GM12878 (cell line): ENCODE measurements around the gene SIN3A. TPM values are rescaled to one million over a fixed set of nuclear protein-coding genes. Genes with fewer than 3 reads are reported as not detected.
A peak's percentile ranks its signal among the peaks of the same experiment; 100 is the strongest.
"Not testable (repeated sequence)": the region's sequence is repeated elsewhere in the genome, so short reads cannot be mapped to it uniquely, and the experiment has no call there.

Experiments
- ATAC-seq: fragments of 200-7000 bp; cut with Tn5 transposase; 3 replicates; pipeline ENCODE4 v1.9.1; 2020; ENCODE audit warnings: mild to moderate bottlenecking, moderate library complexity
- BruUV-seq: library from RNA; stranded (reverse); fragments of 400-500 nt; replicated peaks from 2 replicates; lab custom pipeline; 2021; lab: Mats Ljungman, UMichigan
- CTCF ChIA-PET: fragments of 300-600 bp; sonication (Branson Sonifier 250); formaldehyde crosslinking; extraction: SDS; loops from one replicate; lab custom pipeline; 2021; ENCODE audit warnings: inconsistent platforms; lab: Yijun Ruan, JAX
- POLR2A ChIA-PET: fragments of 350-600 bp; formaldehyde crosslinking; extraction: SDS; loops from one replicate; lab custom pipeline; 2021; ENCODE audit warnings: inconsistent platforms; lab: Charles Lee
- RAD21 ChIA-PET: fragments of 300-600 bp; sonication (Branson Sonifier 250); formaldehyde crosslinking; loops from one replicate; lab custom pipeline; 2023; ENCODE audit warnings: antibody characterized with exemption; ENCODE audit not compliant: unreplicated experiment; lab: Charles Lee
- SMC1A ChIA-PET: fragments of 300-600 bp; sonication (Branson Sonifier 250); formaldehyde crosslinking; loops from one replicate; lab custom pipeline; 2023; ENCODE audit not compliant: unreplicated experiment, uncharacterized antibody; lab: Charles Lee
- DNase-seq: peaks from one replicate; pipeline ENCODE4 v3.0.0-alpha.2; 2011; ENCODE audit warnings: low read depth, low spot score
- FAIRE-seq: peaks from 3 replicates; lab custom pipeline; 2011; peaks lifted over from hg19 to GRCh38; lab: Jason Lieb, UNC
- H2AFZ ChIP-seq: 2 replicates; pipeline ENCODE4 v1.6.0; 2011; ENCODE audit warnings: low read depth, low read length, control low read depth; ENCODE audit not compliant: control insufficient read depth
- H3K27ac ChIP-seq: 2 replicates; pipeline ENCODE4 v1.5.1; 2011; ENCODE audit warnings: control low read depth; ENCODE audit not compliant: control insufficient read depth, insufficient read depth
- H3K27me3 ChIP-seq, 2 experiments: replicated peaks in 1 of 2; 2 replicates each; pipeline versions ENCODE4 v1.6.0 to v1.6.1; 2011; ENCODE audit warnings: low read length in 1 of 2; ENCODE audit not compliant: control insufficient read depth in 2 of 2, insufficient read depth in 2 of 2
- H3K36me3 ChIP-seq, 2 experiments: 2 replicates each; pipeline ENCODE4 v1.5.1; 2011; ENCODE audit warnings: low read length in 1 of 2; ENCODE audit not compliant: control insufficient read depth in 2 of 2, insufficient read depth in 2 of 2
- H3K4me1 ChIP-seq: 2 replicates; pipeline ENCODE4 v1.6.1; 2011; ENCODE audit warnings: mild to moderate bottlenecking, low read length, moderate library complexity, mixed read lengths; ENCODE audit not compliant: control insufficient read depth, insufficient read depth
- H3K4me2 ChIP-seq: 2 replicates; pipeline ENCODE4 v1.6.0; 2011; ENCODE audit warnings: control low read depth; ENCODE audit not compliant: control insufficient read depth, insufficient read depth
- H3K4me3 ChIP-seq: fragments of 200-600 bp; sonication (generic); 2 replicates; pipeline ENCODE4 v1.5.1; 2016
- H3K79me2 ChIP-seq: 2 replicates; pipeline ENCODE4 v1.6.0; 2011; ENCODE audit warnings: low read length; ENCODE audit not compliant: control insufficient read depth, insufficient read depth
- H3K9ac ChIP-seq: 2 replicates; pipeline ENCODE4 v1.8.0; 2011; ENCODE audit warnings: low read length, control low read depth, mixed read lengths; ENCODE audit not compliant: control insufficient read depth, insufficient read depth
- H3K9me3 ChIP-seq: replicated peaks from 3 replicates; pipeline ENCODE4 v1.5.1; 2011; ENCODE audit warnings: mild to moderate bottlenecking, low read length; ENCODE audit not compliant: control insufficient read depth, insufficient read depth
- H4K20me1 ChIP-seq: 2 replicates; pipeline ENCODE4 v1.6.0; 2011; ENCODE audit not compliant: control insufficient read depth, insufficient read depth
- BRCA1 ChIP-seq: IDR thresholded peaks from 2 replicates; pipeline ENCODE4 v1.6.1; 2011; ENCODE audit warnings: low read depth, low read length, improper control_type of control experiment
- GABPA ChIP-seq: IDR thresholded peaks from 2 replicates; pipeline ENCODE4 v1.6.1; 2014; ENCODE audit warnings: antibody characterized with exemption, low read depth, mild to moderate bottlenecking, inconsistent platforms
- JUNB ChIP-seq: IDR thresholded peaks from 2 replicates; pipeline ENCODE4 v1.6.1; 2016; ENCODE audit warnings: antibody characterized with exemption, mild to moderate bottlenecking
- NR2F1 ChIP-seq: fragments of 450-650 bp; conservative IDR thresholded peaks from 2 replicates; pipeline ENCODE4 v1.6.1; 2017; ENCODE audit warnings: mild to moderate bottlenecking
- STAT1 ChIP-seq: fragments of 450-650 bp; conservative IDR thresholded peaks from 2 replicates; pipeline ENCODE4 v1.6.1; 2014; ENCODE audit warnings: antibody characterized with exemption, mild to moderate bottlenecking
- ZBED1 ChIP-seq: IDR thresholded peaks from 2 replicates; pipeline ENCODE4 v1.6.1; 2016; ENCODE audit warnings: borderline replicate concordance
- WGBS: methylation state at CpG from one replicate; pipeline ENCODE4 v1.1.6; 2016; ENCODE audit warnings: low lambda C conversion rate; ENCODE audit not compliant: insufficient replicate concordance, insufficient coverage; ENCODE audit errors: missing lambda C conversion rate; 5-methylcytosine and 5-hydroxymethylcytosine counted together
- in situ Hi-C: fragments of 300-500 bp; cut with MboI; formaldehyde crosslinking; loops from 9 replicates; pipeline ENCODE4 v1.14.3; 2018; ENCODE audit warnings: mixed read lengths
- intact Hi-C: fragments of 100-400 bp; cut with micrococcal nuclease; formaldehyde crosslinking; loops from one replicate; pipeline ENCODE4 v1.14.2; 2022; ENCODE audit not compliant: unreplicated experiment
- polyA plus RNA-seq, 11 experiments: library from polyadenylated mRNA; depleted of rRNA in 4 of 11; unstranded in 6 of 11; stranded (reverse) in 5 of 11; fragments of >200 nt; fragmentation: Nextera tagmentation in 4 of 11; fragmentation: Illumina TruSeq in 1 of 11; extraction: Ambion mirVana in 4 of 11; extraction: Trizol in 1 of 11; gene quantifications; 1 replicate in 1 of 11; 2 replicates in 10 of 11; pipeline versions ENCODE4 v1.2.1 to v1.2.3, GENCODE V29; 2011 to 2016; ENCODE audit warnings: inconsistent platforms in 2 of 11, missing spikeins in 2 of 11, low read depth in 1 of 11
- total RNA-seq, 4 experiments: library from RNA; depleted of rRNA in 3 of 4; stranded (reverse); fragments of >200 nt in 3 of 4; fragmentation: Illumina TruSeq in 1 of 4; extraction: Trizol in 1 of 4; gene quantifications; 2 replicates each; pipeline versions ENCODE4 v1.2.1 to v1.2.3, GENCODE V29; 2013 to 2021

The SIN3A gene
- total and polyA plus RNA-seq, 10 of the 15 experiments (the other 5 are each of a cell fraction or from before 2014, with no cell fraction given): 6.4 to 62.2 (median 29.2) TPM

GRCh38 chr15:75448171-75448570 lies 3.3 kb downstream of the SIN3A start:
- H3K27ac ChIP-seq, in situ Hi-C loops, ATAC-seq, H3K4me2 ChIP-seq, H4K20me1 ChIP-seq, POLR2A ChIA-PET, intact Hi-C loops, H2AFZ ChIP-seq, FAIRE-seq, H3K9ac ChIP-seq, H3K4me3 ChIP-seq, H3K9me3 ChIP-seq, RAD21 ChIA-PET, BruUV-seq, DNase-seq, H3K27me3 ChIP-seq, H3K36me3 ChIP-seq: not testable (repeated sequence)
- WGBS: 83% methylated on average over 12 of the region's 13 CpGs
- SMC1A ChIA-PET: interaction anchor here (0.7 to 1.4 kb wide), 3 partner anchors 58 to 418 kb away, joined by 3 to 8 read pairs (median 3); no protein-coding TSS in a partner anchor
- Histone ChIP-seq H3K79me2 (peaks cover 77% of the 10 kb centered on the region), H3K4me1 (peaks cover 25% of the 10 kb centered on the region)
- CTCF ChIA-PET: interaction anchor here (1.0 kb wide), 1 partner anchor 80 kb away, joined by 3 read pairs; no protein-coding TSS in a partner anchor

GRCh38 chr15:75446151-75446550 lies 5.3 kb downstream of the SIN3A start:
- no peak for ATAC-seq
- SMC1A ChIA-PET: interaction anchor here (0.6 to 1.7 kb wide), 7 partner anchors 9 to 238 kb away, joined by 3 to 6 read pairs (median 3); no protein-coding TSS in a partner anchor
- Histone ChIP-seq H3K27me3 (no peaks in the 10 kb centered on the region), H3K4me2 (peak overlapping the region; percentile 56), H4K20me1 (no peaks in the 10 kb centered on the region; the same call in 1 of the 2 replicates), H3K9me3 (no peaks in the 10 kb centered on the region), H3K9ac (no peak overlapping the region)
- in situ Hi-C loops: no loop called here
- CTCF ChIA-PET: interaction anchor here (0.7 to 2.0 kb wide), 5 partner anchors 51 to 194 kb away, joined by 3 to 13 read pairs (median 4); partner anchors contain the start of genes IMP3 and MAN2C1
- no peak for FAIRE-seq
- intact Hi-C loops: no loop called here
- BruUV-seq: no TSS peak
- TF ChIP-seq STAT1 (no peak), ZBED1 (0 out of 2 replicates have a peak, but pooled peaks have one; percentile 39), BRCA1 (no peak), NR2F1 (no peak), GABPA (no peak), JUNB (peak; percentile 32; the same call in 1 of the 2 replicates)
- TF ChIP-seq, all 136 proteins: peak for 2
- DNase-seq: peak; percentile 11
- H3K4me1 ChIP-seq: peaks cover 25% of the 10 kb centered on the region
- POLR2A ChIA-PET: interaction anchor here (0.7 to 1.6 kb wide), 6 partner anchors 8 to 463 kb away, joined by 3 to 4 read pairs (median 3); no protein-coding TSS in a partner anchor
- H3K4me3 ChIP-seq: peak overlapping the region; percentile 13; the same call in 1 of the 2 replicates
- RAD21 ChIA-PET: interaction anchor here (0.7 to 1.7 kb wide), 4 partner anchors 8 to 180 kb away, joined by 3 to 5 read pairs (median 4); partner anchors contain the start of genes MAN2C1 and SNUPN
- H3K79me2 ChIP-seq: peaks cover 83% of the 10 kb centered on the region
- H3K36me3 ChIP-seq: peaks cover 0 to 8% of the 10 kb centered on the region in 2 experiments; a peak in 2 of 4 replicates
- peak overlapping the region; percentile 23 for H3K27ac ChIP-seq
- H2AFZ ChIP-seq: no peak overlapping the region
- 2% methylated on average over 3 of the region's 3 CpGs for WGBS

DNA sequence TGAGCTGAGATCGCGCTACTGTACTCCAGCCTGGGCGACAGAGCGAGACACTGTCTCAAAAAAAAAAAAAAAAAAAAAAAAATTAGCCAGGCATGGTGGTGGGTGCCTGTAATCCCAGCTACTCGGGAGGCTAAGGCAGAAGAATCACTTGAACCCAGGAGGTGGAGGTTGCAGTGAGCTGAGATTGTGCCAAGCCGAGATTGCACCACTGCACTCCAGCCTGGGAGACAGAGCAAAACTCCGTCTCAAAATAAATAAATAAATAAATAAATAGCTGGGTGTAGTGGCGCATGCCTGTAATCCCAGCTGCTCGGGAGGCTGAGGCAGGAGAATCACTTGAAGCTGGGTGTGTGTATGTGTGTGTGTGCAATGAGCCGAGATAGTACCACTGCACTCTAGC lies 6.2 kb downstream of the SIN3A start:
- intact Hi-C loops, ATAC-seq, H3K9ac ChIP-seq, H3K27ac ChIP-seq, H3K4me2 ChIP-seq, FAIRE-seq, H4K20me1 ChIP-seq, H3K4me3 ChIP-seq, H3K27me3 ChIP-seq, H2AFZ ChIP-seq, BruUV-seq, H3K9me3 ChIP-seq, in situ Hi-C loops, H3K36me3 ChIP-seq, DNase-seq: not testable (repeated sequence)
- WGBS: 79% methylated on average over 7 of the region's 10 CpGs
- RAD21 ChIA-PET: interaction anchor here (0.8 to 1.0 kb wide), 2 partner anchors 9 to 28 kb away, joined by 3 to 5 read pairs; no protein-coding TSS in a partner anchor
- SMC1A ChIA-PET: interaction anchor here (1.1 to 1.7 kb wide), 5 partner anchors 10 to 239 kb away, joined by 3 to 6 read pairs (median 4); no protein-coding TSS in a partner anchor
- POLR2A ChIA-PET: interaction anchor here (0.6 to 0.7 kb wide), 3 partner anchors 83 to 464 kb away, joined by 3 to 8 read pairs (median 3); no protein-coding TSS in a partner anchor
- CTCF ChIA-PET: interaction anchor here (0.6 to 2.0 kb wide), 4 partner anchors 52 to 195 kb away, joined by 3 to 13 read pairs (median 4); partner anchors contain the start of genes IMP3 and MAN2C1
- H3K4me1 ChIP-seq: peaks cover 25% of the 10 kb centered on the region
- peaks cover 85% of the 10 kb centered on the region for H3K79me2 ChIP-seq
